ENCODE data around the gene ABCA4.

ABCA4 gene

GRCh38 chr1:94069919-94070285 lies 51.0 kb downstream of the ABCA4 start:
- Mint-ChIP-seq H3K4me3 (peak overlapping the region; percentile 39), H3K9me3 (no peaks in the 10 kb centered on the region), H3K27me3 (ENCODE audit: low read depth, poor library complexity) (no peaks in the 10 kb centered on the region), H3K4me1 (peaks cover 53% of the 10 kb centered on the region), H3K36me3 (ENCODE audit: low read depth) (no peaks in the 10 kb centered on the region), H3K27ac (peak overlapping the region; percentile 26)
- no peak for DNase-seq
- no peak for TF ChIP-seq CTCF (IDR thresholded peaks at IDR 0.05)

GRCh38 chr1:94068999-94069918 lies 51.7 kb downstream of the ABCA4 start:
- no peaks in the 10 kb centered on the region for H3K9me3 Mint-ChIP-seq
- H3K27me3 Mint-ChIP-seq (ENCODE audit: low read depth, poor library complexity) = no peaks in the 10 kb centered on the region
- TF ChIP-seq CTCF (IDR thresholded peaks at IDR 0.05) = no peak
- peak overlapping the region; percentile 93 for H3K27ac Mint-ChIP-seq
- peak overlapping the region; percentile 39 for H3K4me3 Mint-ChIP-seq
- peaks cover 60% of the 10 kb centered on the region for H3K4me1 Mint-ChIP-seq
- H3K36me3 Mint-ChIP-seq (ENCODE audit: low read depth) = no peaks in the 10 kb centered on the region
- peak; percentile 20 for DNase-seq

- Mint-ChIP-seq H3K4me1 (peaks cover 64% of the 10 kb centered on the region), H3K27me3 (ENCODE audit: low read depth, poor library complexity) (no peaks in the 10 kb centered on the region), H3K27ac (peak overlapping the region; percentile 93), H3K9me3 (no peaks in the 10 kb centered on the region), H3K36me3 (ENCODE audit: low read depth) (no peaks in the 10 kb centered on the region), H3K4me3 (no peak overlapping the region)
- TF ChIP-seq CTCF (IDR thresholded peaks at IDR 0.05) = no peak
- no peak for DNase-seq
Measured at GRCh38 chr1:94068096-94068998, 52.6 kb downstream of the ABCA4 start.

GRCh38 chr1:94067196-94067595 lies 53.8 kb downstream of the ABCA4 start:
- no peaks in the 10 kb centered on the region for H3K9me3 Mint-ChIP-seq

GRCh38 chr1:94063379-94063778 lies 57.6 kb downstream of the ABCA4 start:
- peak; percentile 39 for TF ChIP-seq CTCF (IDR thresholded peaks at IDR 0.05)
- no peaks in the 10 kb centered on the region for H3K36me3 Mint-ChIP-seq (ENCODE audit: low read depth)
- no peaks in the 10 kb centered on the region for H3K27me3 Mint-ChIP-seq (ENCODE audit: low read depth, poor library complexity)
- peak overlapping the region; percentile 13 for H3K4me3 Mint-ChIP-seq
- no peaks in the 10 kb centered on the region for H3K9me3 Mint-ChIP-seq
- peaks cover 41% of the 10 kb centered on the region for H3K4me1 Mint-ChIP-seq
- peak; percentile 32 for DNase-seq
- no peak overlapping the region for H3K27ac Mint-ChIP-seq

More at GRCh38 chr1:94067196-94067595, 53.8 kb downstream of the ABCA4 start:
- TF ChIP-seq CTCF (IDR thresholded peaks at IDR 0.05) = no peak
- Mint-ChIP-seq H3K27me3 (ENCODE audit: low read depth, poor library complexity) (no peaks in the 10 kb centered on the region), H3K4me1 (peaks cover 62% of the 10 kb centered on the region), H3K36me3 (ENCODE audit: low read depth) (no peaks in the 10 kb centered on the region), H3K27ac (no peak overlapping the region), H3K4me3 (no peak overlapping the region)
- DNase-seq = no peak

Data from nephron progenitor cell (in vitro differentiated cells).